GM21825 (cell line): ENCODE results near the gene C22orf15.

Experiments
- ATAC-seq: cut with Tn5 transposase; IDR thresholded peaks from one replicate; pipeline ENCODE4 v1.9.1; 2021; ENCODE audit warnings: mild to moderate bottlenecking, moderate library complexity; ENCODE audit not compliant: unreplicated experiment

The C22orf15 gene

GRCh38 chr22:23750714-23751440, 11.9 kb upstream of the C22orf15 start, which contains the start of gene ZNF70:
Gene ZNF70, minus strand, starts transcription at chr22:23751112. Its CDS starts 5,972 bp downstream, at chr22:23745140.
- peak; percentile 63 for ATAC-seq

DNA sequence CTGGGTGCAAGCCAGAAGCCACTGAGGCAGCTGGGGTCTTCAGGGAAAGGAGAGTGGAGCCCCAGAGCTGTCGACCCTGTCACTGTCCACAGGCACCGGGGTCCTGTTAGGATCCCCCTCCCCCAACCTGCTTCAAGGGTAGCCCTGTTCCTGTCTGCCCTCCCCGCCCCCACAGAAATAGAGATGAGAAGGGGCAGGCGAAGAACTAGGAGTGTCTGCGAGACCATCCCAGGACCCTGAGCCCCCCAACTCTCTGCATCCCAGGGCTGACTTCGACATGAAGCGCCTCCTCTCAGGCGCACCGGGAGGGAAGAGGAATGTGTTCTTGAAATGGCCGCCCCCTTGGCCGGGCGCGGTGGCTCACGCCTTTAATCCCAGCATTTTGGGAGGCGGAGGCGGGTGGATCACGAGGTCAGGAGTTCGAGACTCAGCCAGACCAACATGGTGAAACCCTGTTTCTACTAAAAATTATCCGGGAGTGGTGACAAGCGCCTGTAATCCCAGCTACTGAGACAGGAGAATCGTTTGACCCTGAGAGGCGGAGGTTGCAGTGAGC, 11.3 kb upstream of the C22orf15 start:
- ATAC-seq, result no peak

GRCh38 chr22:23752090-23752691, 10.6 kb upstream of the C22orf15 start:
- no peak for ATAC-seq

- no peak for ATAC-seq
Measured at GRCh38 chr22:23752750-23753149, 10.0 kb upstream of the C22orf15 start.

DNA sequence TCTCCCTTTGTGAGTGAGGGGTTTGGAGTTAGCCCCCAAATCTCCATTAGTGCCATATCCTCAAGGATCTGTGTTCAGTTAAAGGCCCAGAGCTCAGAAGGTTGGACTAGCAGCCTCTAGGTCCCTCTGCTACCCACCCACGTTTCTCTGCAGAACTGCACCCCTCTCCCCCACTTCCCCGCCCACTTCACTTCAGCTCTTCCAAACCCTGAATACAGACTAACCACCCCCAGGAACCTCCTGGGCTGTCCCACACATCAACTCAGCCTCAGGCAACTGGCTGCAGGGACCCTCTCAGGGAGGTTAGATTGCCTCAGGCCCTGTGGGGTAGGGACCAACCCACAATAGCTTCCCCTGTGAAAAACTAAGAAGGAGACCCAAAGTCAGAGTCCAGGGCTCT, 9.4 kb upstream of the C22orf15 start:
- no peak for ATAC-seq

- no peak for ATAC-seq
Measured at GRCh38 chr22:23754220-23754919, 8.4 kb upstream of the C22orf15 start, which contains the start of gene VPREB3. Gene VPREB3, minus strand, starts transcription at chr22:23754425. Its CDS starts 62 bp downstream, at chr22:23754363.

DNA sequence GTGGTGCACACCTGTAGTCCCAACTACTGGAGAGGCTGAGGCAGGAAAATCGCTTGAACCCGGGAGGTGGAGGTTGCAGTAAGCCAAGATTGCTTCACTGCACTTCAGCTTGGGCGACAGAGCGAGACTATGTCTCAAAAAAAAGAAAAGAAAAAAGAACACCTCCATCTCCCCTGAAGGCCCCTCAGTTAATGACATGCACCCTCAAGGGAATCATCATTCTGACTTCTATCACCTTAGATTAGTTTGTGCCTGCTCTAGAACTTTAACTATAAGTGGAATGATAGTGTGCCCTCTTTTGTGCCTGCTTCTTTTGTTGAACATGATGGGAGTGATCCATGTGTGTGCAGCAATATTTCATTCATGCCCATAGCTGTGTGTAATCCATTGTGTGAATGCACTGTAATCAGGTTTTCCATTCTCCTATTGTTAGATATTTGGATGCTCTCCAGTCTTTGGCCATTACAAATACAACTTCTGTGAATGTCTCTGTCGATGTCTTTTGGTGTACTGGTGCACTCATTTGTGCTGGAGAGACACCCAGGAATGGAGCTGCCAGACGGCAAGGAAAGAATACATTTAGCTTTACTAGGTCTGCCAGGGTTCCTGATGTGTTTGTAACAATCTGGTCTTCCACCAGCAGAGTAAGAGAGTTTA, 7.7 kb upstream of the C22orf15 start:
- no peak for ATAC-seq

DNA sequence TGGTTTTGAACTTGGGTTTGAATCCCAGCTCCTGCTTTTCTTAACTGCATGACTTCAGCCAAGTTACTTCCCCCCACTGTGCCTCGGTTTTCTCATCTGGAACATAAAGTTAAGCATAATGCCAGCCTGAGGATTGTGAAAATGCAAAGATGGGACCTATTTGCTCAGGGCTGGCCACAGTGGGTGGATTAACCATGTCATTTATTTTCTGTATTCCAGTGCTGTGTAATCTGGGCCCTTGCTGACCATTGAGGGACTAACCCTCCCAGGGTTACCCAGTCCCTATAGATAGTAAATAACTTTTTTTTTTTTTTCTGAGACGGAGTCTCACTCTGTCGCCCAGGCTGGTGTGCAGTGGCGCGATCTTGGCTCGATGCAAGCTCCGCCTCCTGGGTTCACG, 7.1 kb upstream of the C22orf15 start:
- no peak for ATAC-seq

DNA sequence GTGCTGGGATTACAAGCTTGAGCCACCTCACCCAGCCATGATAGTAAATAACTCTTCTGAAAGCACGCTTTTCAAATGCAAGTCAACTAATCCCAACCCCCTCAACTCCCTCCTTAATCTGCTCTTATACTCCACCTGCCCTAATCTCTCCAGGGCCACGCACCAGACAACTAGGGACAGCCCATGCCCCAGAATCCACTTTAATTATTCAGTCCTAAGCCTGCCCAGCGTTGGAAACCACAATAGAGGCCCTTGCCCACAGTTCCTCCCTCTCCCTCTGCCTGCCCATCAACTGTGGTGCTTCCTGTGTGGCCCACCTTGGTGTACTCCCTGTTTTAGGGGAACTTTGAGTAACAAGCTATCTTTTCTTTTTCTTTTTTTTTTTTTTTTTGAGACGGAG, 5.9 kb upstream of the C22orf15 start:
- ATAC-seq, result no peak

DNA sequence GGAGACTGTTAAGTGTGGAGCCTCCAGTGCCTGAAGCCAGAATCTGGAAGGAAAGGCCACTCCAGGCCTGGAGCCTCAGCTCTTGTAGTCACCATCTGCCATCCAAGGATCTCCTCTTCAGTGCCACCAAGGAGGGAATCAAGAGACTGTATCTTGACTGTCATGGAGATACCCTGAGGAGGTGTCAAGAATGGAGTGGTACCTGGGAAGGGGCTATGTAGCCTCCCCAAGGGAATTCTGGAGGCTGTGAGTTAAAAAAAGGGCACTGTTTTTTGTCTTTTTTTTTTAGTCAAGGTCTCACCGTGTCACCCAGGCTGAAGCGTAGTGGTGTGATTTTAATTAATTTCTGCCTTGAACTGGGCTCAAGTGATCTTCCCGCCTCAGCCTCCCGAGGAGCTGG, 3.2 kb upstream of the C22orf15 start:
- ATAC-seq, result no peak

GRCh38 chr22:23760056-23760455, 2.7 kb upstream of the C22orf15 start:
- ATAC-seq, result no peak

GRCh38 chr22:23763579-23763945, 772 bp downstream of the C22orf15 start:
- no peak for ATAC-seq

DNA sequence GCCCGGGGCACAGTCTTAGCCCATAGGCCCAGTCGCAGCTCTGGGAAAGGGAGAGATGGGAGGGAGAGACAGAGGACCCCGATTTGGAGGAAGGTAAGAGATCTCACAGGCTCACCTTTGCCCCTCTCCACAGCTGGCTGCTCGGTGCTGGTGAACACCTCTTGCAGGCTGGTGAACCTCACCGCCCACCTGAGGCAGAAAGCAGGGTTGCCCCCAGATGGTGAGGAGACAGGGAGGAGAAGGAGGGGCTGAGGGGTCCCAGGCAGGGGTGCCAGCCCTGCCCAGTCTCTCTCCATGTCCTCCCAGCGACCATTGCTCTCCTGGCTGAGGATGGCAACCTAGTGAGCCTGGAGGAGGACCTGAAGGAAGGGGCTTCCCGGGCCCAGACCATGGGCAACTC, 1.2 kb downstream of the C22orf15 start:
- no peak for ATAC-seq

DNA sequence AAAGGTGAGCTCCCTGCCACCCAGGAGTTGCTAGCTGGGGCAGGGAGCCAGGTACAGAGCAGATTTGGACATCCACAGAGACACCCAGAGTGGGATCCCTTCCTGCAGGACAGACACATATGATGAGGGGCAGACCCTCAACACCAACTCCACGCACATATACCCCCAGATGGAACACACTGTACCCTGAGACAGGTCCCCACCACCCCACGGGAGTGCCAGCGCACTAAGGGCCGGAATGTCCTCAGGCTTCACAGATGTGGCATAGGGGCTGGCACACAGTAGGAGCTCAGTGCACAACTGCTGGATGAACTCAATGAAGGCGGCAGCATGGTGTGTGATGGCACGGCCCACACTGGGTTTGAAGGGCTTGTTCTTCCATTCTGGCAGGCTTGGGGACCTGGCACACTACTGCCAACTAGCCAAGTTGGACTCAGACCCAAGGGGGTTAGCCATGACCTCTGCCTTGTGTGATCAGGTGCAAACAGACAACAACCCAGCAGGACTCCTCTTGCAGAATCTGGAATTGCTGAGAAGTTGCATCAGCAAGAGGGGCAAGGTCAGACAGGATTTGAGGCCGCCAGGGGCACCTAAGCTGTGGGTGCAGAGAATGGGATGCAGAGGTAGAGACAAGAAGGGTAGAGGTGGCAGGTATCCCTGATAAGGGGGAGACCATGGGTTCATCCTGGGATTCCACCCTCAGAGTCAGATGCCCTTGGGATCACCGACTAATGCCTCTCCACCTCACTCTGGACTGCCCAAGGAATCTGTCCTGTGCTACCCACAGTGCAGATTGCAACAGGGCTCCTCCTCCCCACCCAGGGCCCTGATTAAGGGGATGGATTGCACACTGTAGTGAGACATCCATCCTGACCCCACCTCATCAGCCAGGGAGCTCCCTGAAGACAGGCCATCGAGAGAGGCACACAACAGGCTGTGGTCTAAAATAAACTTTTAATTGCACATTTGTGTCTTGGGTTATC, 2.4 kb downstream of the C22orf15 start:
- no peak for ATAC-seq

GRCh38 chr22:23767303-23767672, 4.5 kb downstream of the C22orf15 start:
- no peak for ATAC-seq

GRCh38 chr22:23767673-23768548, 5.1 kb downstream of the C22orf15 start, which contains the start of gene CHCHD10:
Gene CHCHD10, minus strand, starts transcription at chr22:23767972. Its CDS starts 98 bp downstream, at chr22:23767874.
- ATAC-seq, result peak; percentile 35

DNA sequence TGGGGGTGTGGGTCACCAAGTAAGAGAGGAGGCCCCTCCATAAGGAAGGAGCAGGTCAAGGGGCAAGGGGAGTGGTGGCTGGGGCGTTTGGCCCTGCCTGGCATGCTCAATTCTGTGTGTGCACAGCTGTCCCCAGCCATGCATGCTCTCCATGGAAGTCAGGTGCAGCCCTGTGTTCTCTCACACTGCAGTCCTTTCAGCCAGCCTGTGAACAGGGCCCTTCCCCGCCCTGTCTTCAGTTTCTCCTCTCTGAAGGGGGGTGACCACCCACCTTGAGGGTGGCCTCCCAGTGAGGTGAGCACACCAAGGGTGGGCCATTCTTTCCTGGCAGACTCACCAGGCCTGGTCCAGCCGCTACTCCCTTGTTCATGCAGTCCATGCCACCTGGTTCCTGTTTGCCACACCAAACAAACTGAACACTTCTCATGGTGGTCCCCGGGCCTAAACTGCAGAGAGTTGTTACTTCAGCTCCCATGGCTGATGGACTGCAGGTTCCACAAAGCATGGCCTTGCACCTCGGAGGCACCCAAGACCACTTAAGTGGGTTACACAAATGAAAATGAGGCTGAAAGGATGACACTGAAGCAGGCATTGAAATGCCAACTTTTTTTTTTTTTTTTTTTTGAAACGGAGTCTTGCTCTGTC, 6.7 kb downstream of the C22orf15 start:
- ATAC-seq, result no peak

DNA sequence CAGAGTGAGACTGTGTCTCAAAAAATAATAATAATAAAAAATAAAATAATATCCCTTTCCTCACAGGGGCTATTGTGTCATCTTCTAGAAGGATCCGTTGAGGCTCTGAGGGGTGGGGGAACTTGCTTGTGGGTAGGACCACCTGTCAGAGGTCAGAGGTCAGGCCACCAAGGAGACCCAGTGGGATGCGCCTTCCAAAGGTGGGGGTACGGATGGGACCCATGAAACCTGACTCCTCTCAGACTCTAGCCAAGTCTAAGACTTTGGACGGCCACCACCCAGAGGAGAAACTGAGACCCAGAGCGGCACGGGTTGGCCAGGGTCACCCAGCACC, 9.5 kb downstream of the C22orf15 start:
- ATAC-seq, result no peak
